Thyroid gland (tissue), 4 donors: Measurements from ENCODE around the gene C16orf89. TPM values are rescaled to one million over a fixed set of nuclear protein-coding genes. Genes with fewer than 3 reads are reported as not detected.
"Not testable (repeated sequence)": the region's sequence is repeated elsewhere in the genome, so short reads cannot be mapped to it uniquely, and the experiment has no call there.

Experiments used
- DNase-seq, 2 donors: peaks; one replicate each; pipeline ENCODE4 v3.0.0-alpha.2; 2019
- H3K27ac ChIP-seq, 3 donors: fragments of 200-600 bp; sonication (generic); 1 replicate in 2 of 3; 2 replicates in 1 of 3; pipeline ENCODE4 v1.5.1; 2016 to 2019; ENCODE audit warnings: mild to moderate bottlenecking in 1 of 3, moderate library complexity in 1 of 3
- H3K27me3 ChIP-seq: fragments of 200-600 bp; sonication (generic); one replicate; pipeline ENCODE4 v1.5.1; 2019
- H3K36me3 ChIP-seq, 2 donors: fragments of 200-600 bp; sonication (generic); one replicate each; pipeline ENCODE4 v1.5.1; 2016 to 2019
- H3K4me1 ChIP-seq, 2 donors: fragments of 200-600 bp; sonication (generic); one replicate each; pipeline ENCODE4 v1.5.1; 2017 to 2019
- H3K4me3 ChIP-seq, 3 donors: fragments of 200-600 bp; sonication (generic); replicated peaks in 1 of 3; 1 replicate in 2 of 3; 2 replicates in 1 of 3; pipeline ENCODE4 v1.5.1; 2016; ENCODE audit warnings: mild to moderate bottlenecking in 1 of 3
- H3K9me3 ChIP-seq: fragments of 200-600 bp; sonication (generic); one replicate; pipeline ENCODE4 v1.5.1; 2017
- CTCF ChIP-seq, 6 experiments: fragments of 200-600 bp in 3 of 6; fragments of 450-650 bp in 3 of 6; sonication (generic) in 3 of 6; IDR thresholded peaks; one replicate each; pipeline ENCODE4 v1.5.1; 2016 to 2019; ENCODE audit warnings: antibody characterized with exemption in 6 of 6, mild to moderate bottlenecking in 2 of 6, inconsistent platforms in 1 of 6, moderate library complexity in 1 of 6
- POLR2A ChIP-seq, 2 donors: fragments of 450-650 bp; IDR thresholded peaks; one replicate each; pipeline ENCODE4 v1.6.1; 2017; ENCODE audit warnings: antibody characterized with exemption in 2 of 2, mild to moderate bottlenecking in 2 of 2, moderate library complexity in 1 of 2
- WGBS, 2 donors: methylation state at CpG; one replicate each; pipeline ENCODE4 v1.1.5; 2017; 5-methylcytosine and 5-hydroxymethylcytosine counted together
- intact Hi-C: fragments of 100-400 bp; cut with DNase I; formaldehyde crosslinking; loops from one replicate; pipeline ENCODE4 v1.15.1; 2023
- total RNA-seq, 4 donors: library from RNA; depleted of rRNA; stranded (reverse); fragments of >200 nt; gene quantifications; one replicate each; pipeline ENCODE4 v1.2.3, GENCODE V29; 2016

Gene C16orf89
- total RNA-seq, 4 donors from 2014 or later, result 172 to 385 (median 287) TPM

GRCh38 chr16:5054876-5055865 lies 10.6 kb downstream of the C16orf89 start:
- Histone ChIP-seq H3K9me3 (no peaks in the 10 kb centered on the region), H3K4me1 (no peaks in the 10 kb centered on the region), H3K4me3 (no peak overlapping the region), H3K27ac (no peak overlapping the region), H3K36me3 (peaks cover 6 to 7% of the 10 kb centered on the region in 2 donors), H3K27me3 (no peaks in the 10 kb centered on the region)
- 93% methylated on average over 13 to 16 of the region's 16 CpGs for WGBS, 2 donors
- intact Hi-C loops, result no loop called here
- no peak for TF ChIP-seq POLR2A (IDR thresholded peaks at IDR 0.05)
- no peak for DNase-seq

GRCh38 chr16:5046914-5047313 lies 18.8 kb downstream of the C16orf89 start:
- TF ChIP-seq POLR2A (IDR thresholded peaks at IDR 0.05), result no peak
- TF ChIP-seq CTCF (IDR thresholded peaks at IDR 0.05), result no peak
- no peak for DNase-seq
- H3K4me1 ChIP-seq, result no peaks in the 10 kb centered on the region
- peaks cover 0 to 4% of the 10 kb centered on the region in 2 donors for H3K36me3 ChIP-seq
- no peaks in the 10 kb centered on the region for H3K27me3 ChIP-seq
- intact Hi-C loops, result no loop called here
- no peaks in the 10 kb centered on the region for H3K9me3 ChIP-seq
- no peak overlapping the region for H3K27ac ChIP-seq
- no peak overlapping the region for H3K4me3 ChIP-seq
- 87 to 91% methylated on average over 2 of the region's 2 CpGs for WGBS, 2 donors

GRCh38 chr16:5045499-5046115 lies 20.1 kb downstream of the C16orf89 start:
- Histone ChIP-seq H3K27ac (no peak overlapping the region), H3K4me3 (no peak overlapping the region), H3K36me3 (peaks cover 0 to 4% of the 10 kb centered on the region in 2 donors), H3K4me1 (peaks cover 0 to 3% of the 10 kb centered on the region in 2 donors), H3K27me3 (no peaks in the 10 kb centered on the region), H3K9me3 (no peaks in the 10 kb centered on the region)
- intact Hi-C loops, result no loop called here
- TF ChIP-seq CTCF (IDR thresholded peaks at IDR 0.05), result no peak
- TF ChIP-seq POLR2A (IDR thresholded peaks at IDR 0.05), result no peak
- 90 to 91% methylated on average over 10 of the region's 10 CpGs for WGBS, 2 donors
- no peak for DNase-seq

- H3K27ac ChIP-seq, H3K27me3 ChIP-seq, H3K4me1 ChIP-seq, intact Hi-C loops, H3K36me3 ChIP-seq, H3K4me3 ChIP-seq, DNase-seq, H3K9me3 ChIP-seq: not testable (repeated sequence)
- WGBS, 2 donors, result 91 to 97% methylated on average over 11 of the region's 11 CpGs
Observed at GRCh38 chr16:5044581-5044980, 21.2 kb downstream of the C16orf89 start.

- Histone ChIP-seq H3K36me3 (peaks cover 0 to 4% of the 10 kb centered on the region in 2 donors), H3K4me3 (no peak overlapping the region), H3K27me3 (no peaks in the 10 kb centered on the region), H3K4me1 (peaks cover 0 to 3% of the 10 kb centered on the region in 2 donors), H3K9me3 (no peaks in the 10 kb centered on the region), H3K27ac (no peak overlapping the region)
- intact Hi-C loops, result no loop called here
- no peak for TF ChIP-seq CTCF (IDR thresholded peaks at IDR 0.05)
- TF ChIP-seq POLR2A (IDR thresholded peaks at IDR 0.05), result no peak
- 91 to 93% methylated on average over 4 to 8 of the region's 8 CpGs for WGBS, 2 donors
- DNase-seq, result no peak
Observed at GRCh38 chr16:5044011-5044540, 21.7 kb downstream of the C16orf89 start.
